Mesendoderm (in vitro differentiated cells): ENCODE results near the gene DDX42.

ENCODE experiments used
- DNase-seq: peaks from one replicate; pipeline ENCODE4 v3.0.0; 2013
- H2AK5ac ChIP-seq: 2 replicates; pipeline ENCODE4 v1.6.1; 2013; ENCODE audit warnings: low read length, inconsistent platforms
- H2BK120ac ChIP-seq: 2 replicates; pipeline ENCODE4 v1.6.1; 2013; ENCODE audit warnings: low read depth, mild to moderate bottlenecking, low read length, moderate library complexity, mixed read lengths
- H2BK15ac ChIP-seq: replicated peaks from 2 replicates; pipeline ENCODE4 v1.6.1; 2013; ENCODE audit warnings: low read depth, mild to moderate bottlenecking, moderate library complexity
- H2BK5ac ChIP-seq: 2 replicates; pipeline ENCODE4 v1.6.1; 2013; ENCODE audit warnings: low read length, inconsistent platforms
- H3K18ac ChIP-seq: 2 replicates; pipeline ENCODE4 v1.6.1; 2013; ENCODE audit warnings: mild to moderate bottlenecking, low read length, mixed read lengths
- H3K23ac ChIP-seq: one replicate; pipeline ENCODE4 v1.6.1; 2013; ENCODE audit warnings: low read length
- H3K27ac ChIP-seq: 2 replicates; pipeline ENCODE4 v1.5.1; 2013; ENCODE audit warnings: low read depth, mild to moderate bottlenecking, inconsistent platforms, low read length, moderate library complexity
- H3K27me3 ChIP-seq: 2 replicates; pipeline ENCODE4 v1.6.1; 2013; ENCODE audit warnings: low read length, control low read depth, mild to moderate bottlenecking, inconsistent platforms; ENCODE audit not compliant: insufficient read depth, poor library complexity
- H3K36me3 ChIP-seq: 2 replicates; pipeline ENCODE4 v1.6.1; 2013; ENCODE audit warnings: low read length, inconsistent platforms; ENCODE audit not compliant: control insufficient read depth, insufficient read depth
- H3K4ac ChIP-seq: one replicate; pipeline ENCODE4 v1.6.1; 2013; ENCODE audit warnings: low read depth, mild to moderate bottlenecking, low read length, moderate library complexity
- H3K4me1 ChIP-seq: 2 replicates; pipeline ENCODE4 v1.6.1; 2013; ENCODE audit warnings: low read depth, low read length, inconsistent platforms; ENCODE audit not compliant: control insufficient read depth
- H3K4me2 ChIP-seq: 2 replicates; pipeline ENCODE4 v1.6.1; 2013; ENCODE audit warnings: low read length
- H3K4me3 ChIP-seq: 2 replicates; pipeline ENCODE4 v1.5.1; 2013; ENCODE audit warnings: mild to moderate bottlenecking, low read length
- H3K56ac ChIP-seq: one replicate; pipeline ENCODE4 v1.6.1; 2013; ENCODE audit warnings: low read length
- H3K79me1 ChIP-seq: 2 replicates; pipeline ENCODE4 v1.6.1; 2013; ENCODE audit warnings: low read length, inconsistent platforms
- H3K79me2 ChIP-seq: 2 replicates; pipeline ENCODE4 v1.6.1; 2013; ENCODE audit warnings: mild to moderate bottlenecking, low read length; ENCODE audit not compliant: control insufficient read depth, insufficient read depth
- H3K9ac ChIP-seq: 2 replicates; pipeline ENCODE4 v1.6.1; 2013; ENCODE audit warnings: low read length, inconsistent platforms
- H4K5ac ChIP-seq: one replicate; pipeline ENCODE4 v1.6.1; 2013; ENCODE audit warnings: low read length
- H4K8ac ChIP-seq: one replicate; pipeline ENCODE4 v1.6.1; 2013; ENCODE audit warnings: low read depth, mild to moderate bottlenecking, control low read depth, low read length, moderate library complexity
- WGBS: extraction: QIAGEN DNeasy Blood & Tissue Kit; methylation state at CpG from one replicate; pipeline ENCODE4 v1.1.7; 2013; ENCODE audit warnings: low lambda C conversion rate, missing lambda C conversion rate; ENCODE audit not compliant: insufficient coverage; ENCODE audit errors: extremely low coverage; 5-methylcytosine and 5-hydroxymethylcytosine counted together

Gene DDX42

GRCh38 chr17:63830278-63830677 lies 56.3 kb downstream of the DDX42 start:
- no peak for DNase-seq
- no peaks in the 10 kb centered on the region for H3K4me1 ChIP-seq
- no peak overlapping the region for H3K4ac ChIP-seq
- H2BK5ac ChIP-seq, result no peak overlapping the region
- no peak overlapping the region for H4K5ac ChIP-seq
- no peak overlapping the region for H3K27ac ChIP-seq
- H2BK15ac ChIP-seq, result no peak overlapping the region
- no CpG with 5 or more reads among the region's 5 CpGs for WGBS
- H3K79me1 ChIP-seq, result peaks cover 21% of the 10 kb centered on the region
- no peak overlapping the region for H3K9ac ChIP-seq
- no peaks in the 10 kb centered on the region for H3K27me3 ChIP-seq
- H2BK120ac ChIP-seq, result no peak overlapping the region
- H4K8ac ChIP-seq, result no peak overlapping the region
- H3K56ac ChIP-seq, result no peak overlapping the region
- H3K79me2 ChIP-seq, result peaks cover 32% of the 10 kb centered on the region
- peaks cover 23% of the 10 kb centered on the region for H3K36me3 ChIP-seq
- no peak overlapping the region for H3K23ac ChIP-seq
- no peak overlapping the region for H2AK5ac ChIP-seq
- H3K18ac ChIP-seq, result no peak overlapping the region
- no peak overlapping the region for H3K4me2 ChIP-seq
- H3K4me3 ChIP-seq, result no peak overlapping the region

- WGBS, result no CpG with 5 or more reads among the region's 15 CpGs
- Histone ChIP-seq H3K4me3 (no peak overlapping the region), H3K27me3 (no peaks in the 10 kb centered on the region), H3K36me3 (peaks cover 23% of the 10 kb centered on the region), H4K5ac (no peak overlapping the region), H3K27ac (no peak overlapping the region), H3K9ac (no peak overlapping the region), H3K4me1 (no peaks in the 10 kb centered on the region), H3K79me1 (peaks cover 16% of the 10 kb centered on the region), H2BK120ac (no peak overlapping the region), H3K79me2 (peaks cover 25% of the 10 kb centered on the region), H2BK5ac (no peak overlapping the region), H3K18ac (no peak overlapping the region), H2AK5ac (no peak overlapping the region), H3K4me2 (no peak overlapping the region), H4K8ac (no peak overlapping the region), H3K23ac (no peak overlapping the region), H3K4ac (no peak overlapping the region), H2BK15ac (no peak overlapping the region), H3K56ac (no peak overlapping the region)
- DNase-seq, result no peak
Observed at GRCh38 chr17:63830904-63831491, 57.0 kb downstream of the DDX42 start.

- H4K8ac ChIP-seq, result no peak overlapping the region
- H2BK120ac ChIP-seq, result no peak overlapping the region
- H3K79me1 ChIP-seq, result peaks cover 16% of the 10 kb centered on the region
- H3K36me3 ChIP-seq, result peaks cover 23% of the 10 kb centered on the region
- no peak overlapping the region for H3K56ac ChIP-seq
- no peak for DNase-seq
- H3K4me3 ChIP-seq, result no peak overlapping the region
- H3K27ac ChIP-seq, result no peak overlapping the region
- peaks cover 20% of the 10 kb centered on the region for H3K79me2 ChIP-seq
- no CpG with 5 or more reads among the region's 8 CpGs for WGBS
- H3K4ac ChIP-seq, result no peak overlapping the region
- no peak overlapping the region for H4K5ac ChIP-seq
- no peaks in the 10 kb centered on the region for H3K27me3 ChIP-seq
- H3K4me1 ChIP-seq, result no peaks in the 10 kb centered on the region
- no peak overlapping the region for H3K23ac ChIP-seq
- no peak overlapping the region for H2BK5ac ChIP-seq
- no peak overlapping the region for H3K9ac ChIP-seq
- H2BK15ac ChIP-seq, result no peak overlapping the region
- H2AK5ac ChIP-seq, result no peak overlapping the region
- no peak overlapping the region for H3K18ac ChIP-seq
- H3K4me2 ChIP-seq, result no peak overlapping the region
Observed at GRCh38 chr17:63831505-63831904, 57.5 kb downstream of the DDX42 start.

GRCh38 chr17:63832014-63832413 lies 58.0 kb downstream of the DDX42 start:
- Histone ChIP-seq H3K18ac (no peak overlapping the region), H3K9ac (no peak overlapping the region), H2BK15ac (no peak overlapping the region), H3K4me1 (no peaks in the 10 kb centered on the region), H4K5ac (no peak overlapping the region), H3K27ac (no peak overlapping the region), H3K23ac (no peak overlapping the region), H4K8ac (no peak overlapping the region), H3K4me2 (no peak overlapping the region), H3K4me3 (no peak overlapping the region), H3K79me2 (peaks cover 19% of the 10 kb centered on the region), H3K36me3 (peaks cover 23% of the 10 kb centered on the region), H2AK5ac (no peak overlapping the region), H2BK120ac (no peak overlapping the region), H2BK5ac (no peak overlapping the region), H3K56ac (no peak overlapping the region), H3K79me1 (peaks cover 16% of the 10 kb centered on the region), H3K27me3 (no peaks in the 10 kb centered on the region), H3K4ac (no peak overlapping the region)
- WGBS, result no CpG with 5 or more reads among the region's 5 CpGs
- DNase-seq, result no peak

GRCh38 chr17:63832455-63832854 lies 58.5 kb downstream of the DDX42 start:
- no peak overlapping the region for H3K4ac ChIP-seq
- H3K9ac ChIP-seq, result no peak overlapping the region
- H3K56ac ChIP-seq, result no peak overlapping the region
- no peaks in the 10 kb centered on the region for H3K27me3 ChIP-seq
- no peak overlapping the region for H3K23ac ChIP-seq
- H3K27ac ChIP-seq, result no peak overlapping the region
- H3K79me1 ChIP-seq, result peaks cover 16% of the 10 kb centered on the region
- H2AK5ac ChIP-seq, result no peak overlapping the region
- no peak overlapping the region for H2BK5ac ChIP-seq
- H3K36me3 ChIP-seq, result peaks cover 23% of the 10 kb centered on the region
- no peaks in the 10 kb centered on the region for H3K4me1 ChIP-seq
- WGBS, result no CpG with 5 or more reads among the region's 2 CpGs
- H3K18ac ChIP-seq, result no peak overlapping the region
- no peak overlapping the region for H2BK120ac ChIP-seq
- H3K79me2 ChIP-seq, result peaks cover 19% of the 10 kb centered on the region
- no peak overlapping the region for H2BK15ac ChIP-seq
- DNase-seq, result no peak
- H3K4me2 ChIP-seq, result no peak overlapping the region
- no peak overlapping the region for H3K4me3 ChIP-seq
- H4K5ac ChIP-seq, result no peak overlapping the region
- H4K8ac ChIP-seq, result no peak overlapping the region
